ENCODE measurements around the gene RPH3AL.
"Not testable (repeated sequence)": the region's sequence is repeated elsewhere in the genome, so short reads cannot be mapped to it uniquely, and the experiment has no call there.

The RPH3AL gene

DNA sequence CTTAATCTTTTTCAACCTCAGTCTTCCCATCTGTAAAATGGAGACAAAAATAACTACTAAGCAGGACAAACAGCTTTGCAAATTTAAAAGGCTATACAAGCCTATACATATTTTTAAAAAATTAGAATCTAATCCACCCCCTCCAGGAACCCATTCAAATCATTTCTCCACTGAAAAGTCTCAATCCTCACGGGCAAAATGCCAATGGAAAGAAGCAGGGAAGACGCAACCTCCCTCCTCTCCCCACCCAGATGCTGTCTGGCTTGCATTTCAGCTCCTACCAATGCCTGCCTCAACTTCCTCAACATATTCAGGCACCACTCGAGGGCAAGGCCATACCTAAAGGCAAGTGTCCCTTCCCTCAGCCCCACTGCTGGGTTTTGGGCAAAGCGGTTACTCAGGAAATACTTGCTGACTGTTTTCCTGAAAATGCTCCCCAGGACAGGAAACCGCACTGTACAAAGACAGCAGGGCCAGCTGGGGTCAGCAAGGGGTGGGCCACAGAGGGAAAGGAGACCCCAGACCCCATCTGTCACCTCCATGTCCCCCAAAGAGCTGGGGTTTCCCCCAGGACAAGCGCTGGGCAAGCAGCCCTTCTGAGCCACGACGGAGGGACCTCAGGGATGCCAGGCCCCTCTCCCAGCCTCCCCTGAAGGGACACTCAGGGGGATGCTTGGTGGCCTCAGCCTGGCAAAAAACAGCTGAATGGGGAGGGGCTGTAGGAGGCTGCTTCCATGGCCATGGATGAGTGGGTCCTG is 123.5 kb downstream of the RPH3AL start:
- in situ Hi-C loops (cut with MboI; ENCODE audit: low sequenced_read_pairs): no loop called here

DNA sequence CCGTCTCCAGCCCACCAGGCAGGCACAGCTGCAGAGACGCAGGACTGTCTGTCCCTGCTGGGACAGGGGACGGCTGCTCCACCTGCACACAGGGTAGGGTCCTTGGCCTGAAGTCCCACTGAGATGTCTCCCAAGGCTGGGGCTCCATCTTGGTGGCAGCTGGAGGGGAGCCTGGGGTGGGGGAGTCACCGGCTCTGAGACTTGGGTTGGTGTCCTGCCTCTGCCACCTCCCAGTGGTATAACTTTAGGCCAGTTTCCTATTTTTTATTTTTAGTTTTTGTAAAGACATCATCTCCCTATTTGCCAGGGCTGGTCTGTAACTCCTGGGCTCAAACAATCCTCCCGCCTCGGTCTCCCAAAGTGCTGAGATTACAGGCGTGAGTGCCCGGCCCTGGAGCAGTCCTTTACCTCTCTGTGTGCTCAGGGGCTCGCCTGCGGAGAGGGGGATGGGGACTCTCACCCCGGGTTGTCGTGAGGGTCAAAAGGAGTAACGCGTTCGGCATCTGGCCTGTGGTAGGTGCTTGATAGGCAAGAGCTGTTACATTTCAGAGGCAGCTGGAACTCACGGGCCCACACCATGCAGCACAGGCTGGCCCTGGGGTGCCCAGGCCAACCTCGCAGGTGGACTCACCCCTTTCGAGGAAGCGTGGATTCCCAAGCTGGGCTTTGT is 124.5 kb downstream of the RPH3AL start:
- in situ Hi-C loops (cut with MboI; ENCODE audit: low sequenced_read_pairs): no loop called here

DNA sequence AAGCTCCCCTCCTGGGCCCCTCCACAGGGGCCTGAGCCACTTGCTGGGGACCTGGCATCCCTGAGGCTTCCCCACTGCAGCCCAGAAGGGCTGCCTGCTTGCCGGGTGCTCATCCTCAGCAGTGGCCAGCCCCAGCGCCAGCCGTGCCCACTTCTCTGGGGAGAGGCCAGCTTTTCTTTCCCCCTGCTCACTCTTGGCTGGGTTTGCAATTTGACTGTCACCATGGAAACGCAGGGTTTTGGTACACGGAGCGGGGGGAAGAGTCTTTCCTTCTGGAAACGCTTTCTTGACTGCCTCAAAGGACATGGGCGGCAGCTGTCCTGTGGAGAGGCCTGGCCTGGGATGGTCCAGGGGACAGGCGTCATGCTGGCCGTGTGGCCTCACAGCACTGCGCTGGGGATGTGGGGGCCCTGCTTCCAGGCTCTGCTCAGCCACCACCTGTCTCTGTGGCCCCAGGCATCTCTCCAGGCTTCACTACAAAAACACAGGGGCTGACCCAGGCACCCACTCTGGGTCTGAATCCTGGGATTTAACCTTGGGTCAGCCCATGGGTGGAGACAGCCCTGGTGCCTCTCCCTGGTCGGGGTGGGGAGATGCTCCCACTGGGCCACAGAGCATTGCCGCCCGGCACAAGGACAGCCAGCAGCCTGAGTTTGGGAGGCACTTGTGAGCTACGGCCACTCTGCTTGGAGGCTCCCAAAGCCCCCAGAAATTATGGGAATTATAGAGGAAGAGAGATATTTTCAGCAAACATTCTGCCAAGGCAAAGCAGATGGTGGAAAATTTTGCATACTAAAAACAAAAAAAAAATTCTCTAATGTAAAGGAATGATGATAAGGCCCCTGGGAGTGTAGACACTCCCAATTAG is 125.3 kb downstream of the RPH3AL start:
- in situ Hi-C loops (cut with MboI; ENCODE audit: low sequenced_read_pairs): no loop called here

DNA sequence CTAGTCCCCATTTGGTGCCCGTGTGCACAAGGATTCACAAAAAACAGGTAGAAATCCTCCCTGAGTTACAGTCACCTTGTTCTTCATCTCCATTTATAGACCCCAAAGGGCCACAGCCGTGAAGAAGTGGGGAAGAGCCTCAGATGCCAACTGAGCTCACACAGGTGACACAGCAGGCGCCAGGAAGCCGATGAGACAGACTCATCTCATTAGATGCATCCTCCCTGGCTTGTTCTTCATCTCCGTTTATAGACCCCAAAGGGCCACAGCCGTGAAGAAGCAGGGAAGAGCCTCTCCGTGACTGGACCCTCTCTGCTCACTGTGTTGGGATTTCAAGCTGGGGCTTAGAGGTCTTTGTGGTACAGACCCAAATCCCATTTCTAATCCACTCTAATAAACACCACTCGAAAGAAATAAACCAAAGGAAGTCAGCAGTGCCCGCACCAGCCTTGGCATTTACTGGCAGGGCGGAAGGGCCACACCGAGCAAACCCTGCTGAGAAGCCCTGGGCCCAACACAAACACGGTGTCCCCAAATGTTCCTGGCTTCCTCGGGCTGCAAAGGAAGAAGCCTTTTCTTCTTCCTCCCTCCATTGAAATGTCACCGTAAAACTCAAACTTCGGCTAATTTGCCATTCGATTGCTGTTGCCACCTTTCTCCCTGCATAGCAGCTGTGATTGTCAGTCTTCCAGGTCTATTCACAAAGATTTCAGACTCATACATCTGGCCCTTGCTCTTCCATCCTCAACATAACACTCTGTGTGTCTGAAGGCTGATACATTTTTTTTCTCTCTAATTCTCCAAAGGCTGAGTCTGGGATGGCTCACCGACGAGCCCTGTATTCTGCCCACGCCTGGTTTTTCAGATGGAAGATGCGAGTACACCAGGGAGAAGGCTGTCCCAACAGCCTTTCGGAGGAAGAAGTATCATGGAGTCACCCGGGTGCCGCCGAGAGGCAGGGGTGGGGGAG is 126.2 kb downstream of the RPH3AL start:
- in situ Hi-C loops (cut with MboI; ENCODE audit: low sequenced_read_pairs): no loop called here

DNA sequence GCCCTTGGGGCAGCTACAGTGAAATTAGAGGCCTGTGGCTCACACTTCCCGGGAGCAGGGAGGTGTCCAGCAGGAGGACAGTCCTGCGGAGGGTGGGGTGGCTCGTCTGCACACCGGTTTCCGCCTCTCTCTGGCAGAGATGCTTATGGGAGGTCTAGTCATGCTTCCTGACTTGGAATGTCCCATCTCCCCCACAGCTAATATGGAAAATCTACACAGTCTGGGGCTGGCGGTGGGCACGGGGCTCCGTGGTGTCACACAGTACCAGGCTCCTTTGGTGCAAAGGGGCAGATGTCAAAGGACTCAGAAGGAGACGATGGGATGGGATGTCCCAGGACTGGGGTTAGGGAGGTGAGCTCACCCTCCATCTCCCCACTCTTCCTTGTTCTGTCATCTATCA is 127.1 kb downstream of the RPH3AL start:
- in situ Hi-C loops (cut with MboI; ENCODE audit: low sequenced_read_pairs): no loop called here

DNA sequence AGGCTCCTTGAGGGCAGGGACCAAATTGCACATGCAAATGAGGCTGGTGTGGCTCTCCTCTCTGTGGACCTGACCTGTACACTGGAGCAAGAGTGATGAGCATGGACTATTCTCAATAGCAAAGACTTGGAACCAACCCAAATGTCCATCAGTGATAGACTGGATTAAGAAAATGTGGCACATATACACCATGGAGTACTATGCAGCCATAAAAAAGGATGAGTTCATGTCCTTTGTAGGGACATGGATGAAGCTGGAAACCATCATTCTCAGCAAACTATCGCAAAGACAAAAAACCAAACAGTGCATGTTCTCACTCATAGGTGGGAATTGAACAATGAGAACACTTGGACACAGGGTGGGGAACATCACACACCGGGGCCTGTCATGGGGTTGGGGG is 128.0 kb downstream of the RPH3AL start:
- in situ Hi-C loops (cut with MboI; ENCODE audit: low sequenced_read_pairs): not testable (repeated sequence)

DNA sequence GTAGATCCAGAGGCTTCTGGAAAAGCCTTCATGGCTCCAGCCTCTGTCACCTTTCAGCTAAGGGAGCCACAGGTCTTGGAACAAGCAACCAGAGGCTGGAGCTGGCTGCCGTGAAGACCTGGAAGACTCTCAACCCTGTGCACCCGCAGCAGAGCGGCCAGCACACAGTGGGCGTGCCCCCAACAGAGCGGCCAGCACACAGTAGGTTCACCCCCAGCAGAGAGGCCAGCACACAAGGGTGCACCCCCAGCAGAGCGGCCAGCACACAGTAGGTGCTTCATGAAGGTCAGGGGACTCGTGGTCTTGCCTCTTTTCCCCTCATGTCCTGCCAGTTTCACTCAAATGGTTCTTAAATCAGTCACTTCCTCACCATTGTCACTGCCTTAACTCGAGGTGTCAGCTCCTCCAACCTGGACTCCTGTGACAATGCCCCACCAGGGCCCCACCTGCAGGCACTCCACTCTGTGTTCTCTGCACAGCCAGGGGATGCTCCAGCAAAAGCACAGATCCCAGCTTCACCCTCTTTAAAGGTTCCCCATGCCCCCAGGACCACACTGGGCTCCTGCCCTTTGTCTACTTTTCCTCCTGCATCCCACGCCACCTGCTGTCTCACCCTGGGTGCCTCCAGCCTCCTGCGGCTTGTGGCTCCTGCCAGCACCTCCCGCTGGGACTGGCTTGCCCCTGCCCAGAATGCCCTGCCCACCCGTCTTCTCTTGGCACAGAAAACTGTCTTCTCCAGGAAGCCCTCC is 128.7 kb downstream of the RPH3AL start:
- in situ Hi-C loops (cut with MboI; ENCODE audit: low sequenced_read_pairs): no loop called here

DNA sequence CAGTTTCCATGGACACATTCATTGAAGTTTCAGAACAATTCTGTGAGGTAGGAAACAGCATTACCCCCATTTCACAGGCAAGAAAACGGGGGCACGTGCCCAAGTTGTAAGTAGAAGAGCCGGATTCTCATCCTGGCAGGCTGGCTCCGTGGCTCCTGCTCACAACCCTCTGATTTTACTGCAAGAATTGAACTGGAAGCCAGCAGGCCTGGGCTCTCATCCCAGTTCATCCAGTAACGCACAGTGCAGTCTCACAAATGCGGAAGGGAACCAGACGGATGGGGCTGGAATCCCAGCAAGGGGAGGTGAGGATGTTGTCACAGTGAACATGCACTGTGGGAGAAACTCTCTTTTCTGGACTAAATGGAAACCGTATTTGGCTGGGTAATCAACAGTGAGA is 130.4 kb downstream of the RPH3AL start:
- in situ Hi-C loops (cut with MboI; ENCODE audit: low sequenced_read_pairs): no loop called here

DNA sequence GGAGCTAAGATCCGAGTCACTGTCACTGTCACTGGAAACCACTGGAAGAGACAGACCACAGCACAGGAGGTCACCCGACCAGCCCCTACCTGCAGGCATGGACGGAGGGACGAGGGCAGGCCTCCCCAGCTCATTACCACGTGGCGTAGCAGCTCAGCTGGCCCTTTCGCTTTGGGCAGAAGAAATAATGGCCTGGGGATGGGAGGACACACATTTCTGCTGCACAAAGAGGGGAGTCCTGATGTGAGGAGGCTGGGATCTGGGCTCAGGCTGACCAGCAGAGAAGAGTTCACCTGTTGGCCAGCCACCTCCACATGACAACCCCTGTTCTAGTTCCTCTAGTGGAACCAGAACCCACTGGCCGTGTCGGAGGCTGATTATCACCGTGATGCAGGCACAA is 132.9 kb downstream of the RPH3AL start:
- in situ Hi-C loops (cut with MboI; ENCODE audit: low sequenced_read_pairs): no loop called here

DNA sequence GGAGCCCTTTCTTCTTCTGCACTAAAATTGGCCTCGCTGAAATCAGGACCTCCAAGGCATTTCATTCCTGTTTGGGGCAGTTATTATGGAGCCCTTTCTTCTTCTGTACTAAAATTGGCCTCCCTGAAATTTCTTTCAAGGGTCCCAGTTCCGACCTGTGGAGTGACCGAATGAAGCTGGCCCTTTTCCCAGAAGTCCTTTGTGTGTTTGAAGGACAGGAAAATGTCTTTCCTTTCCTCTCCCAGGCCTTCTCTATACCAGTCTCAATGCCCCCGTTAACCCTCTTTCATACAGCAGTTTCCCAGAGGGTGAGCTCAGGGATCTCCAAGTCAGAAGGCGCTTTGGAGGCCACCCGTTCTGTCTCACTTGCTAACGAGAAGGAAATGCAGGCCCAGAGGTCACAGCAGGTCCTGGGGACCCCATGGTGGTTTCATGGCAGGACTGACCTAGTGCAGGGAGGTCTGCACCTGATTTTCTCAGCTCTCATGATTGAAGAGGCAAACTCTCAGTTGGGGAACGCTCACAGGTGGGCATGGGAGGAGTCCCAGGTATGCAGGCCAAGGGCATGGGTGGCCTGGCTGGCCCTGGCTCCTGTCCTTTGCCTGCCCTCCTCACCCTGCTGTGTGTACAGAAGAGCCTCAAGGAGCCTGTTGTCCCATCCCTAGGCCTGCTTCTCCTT is 134.0 kb downstream of the RPH3AL start:
- in situ Hi-C loops (cut with MboI; ENCODE audit: low sequenced_read_pairs): no loop called here

DNA sequence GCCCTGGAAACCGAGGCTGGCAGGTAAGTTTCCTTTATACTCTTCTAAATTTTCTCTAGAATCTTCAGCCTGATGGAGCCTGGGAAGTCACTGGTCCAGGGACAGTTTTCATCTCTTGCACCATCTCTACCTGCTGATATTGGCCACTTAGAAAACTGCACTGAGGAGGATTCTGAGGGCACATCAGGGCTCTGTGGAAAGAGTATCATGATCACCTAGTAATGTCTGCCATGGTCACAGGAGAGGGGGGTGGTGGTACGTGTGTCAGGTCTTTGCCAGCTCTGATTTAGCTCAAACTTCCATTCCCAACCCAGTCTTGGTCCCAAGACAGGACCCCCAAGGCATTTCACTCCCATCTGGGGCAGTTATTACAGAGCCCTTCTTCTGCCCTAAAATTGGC is 136.0 kb downstream of the RPH3AL start:
- in situ Hi-C loops (cut with MboI; ENCODE audit: low sequenced_read_pairs): no loop called here

DNA sequence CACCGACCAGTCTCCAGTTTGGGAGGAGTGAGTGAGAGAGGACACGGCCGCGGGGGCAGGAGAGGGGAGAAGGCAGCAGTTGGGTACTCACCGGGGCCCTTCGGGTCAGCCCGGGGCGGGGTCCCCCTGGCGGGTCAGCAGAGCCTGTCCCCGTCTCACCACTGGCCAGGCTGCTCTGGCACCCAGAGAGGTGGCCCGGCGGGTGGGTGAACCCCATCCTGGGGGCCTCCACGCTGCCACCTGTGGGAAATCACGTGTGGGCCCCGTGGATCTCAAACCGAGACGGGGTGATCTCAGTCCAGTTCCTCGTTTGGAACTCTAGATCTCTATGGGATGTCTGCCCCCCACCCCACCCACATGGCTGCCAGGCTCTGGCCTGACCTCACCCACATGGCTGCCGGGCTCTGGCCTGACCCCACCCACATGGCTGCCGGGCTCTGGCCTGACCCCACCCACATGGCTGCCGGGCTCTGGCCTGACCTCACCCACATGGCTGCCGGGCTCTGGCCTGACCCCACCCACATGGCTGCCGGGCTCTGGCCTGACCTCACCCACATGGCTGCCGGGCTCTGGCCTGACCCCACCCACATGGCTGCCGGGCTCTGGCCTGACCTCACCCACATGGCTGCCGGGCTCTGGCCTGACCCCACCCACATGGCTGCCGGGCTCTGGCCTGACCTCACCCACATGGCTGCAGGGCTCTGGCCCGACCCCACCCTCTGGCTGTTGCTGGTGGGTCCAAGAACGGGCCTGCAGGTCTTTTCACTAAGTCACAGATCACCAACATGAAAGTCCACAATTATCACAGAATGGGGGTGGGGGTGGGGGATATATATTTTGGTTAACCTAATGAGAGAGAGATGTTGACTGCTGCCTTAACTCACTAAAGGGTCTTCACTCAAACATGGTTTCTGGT is 136.8 kb downstream of the RPH3AL start:
- in situ Hi-C loops (cut with MboI; ENCODE audit: low sequenced_read_pairs): not testable (repeated sequence)

DNA sequence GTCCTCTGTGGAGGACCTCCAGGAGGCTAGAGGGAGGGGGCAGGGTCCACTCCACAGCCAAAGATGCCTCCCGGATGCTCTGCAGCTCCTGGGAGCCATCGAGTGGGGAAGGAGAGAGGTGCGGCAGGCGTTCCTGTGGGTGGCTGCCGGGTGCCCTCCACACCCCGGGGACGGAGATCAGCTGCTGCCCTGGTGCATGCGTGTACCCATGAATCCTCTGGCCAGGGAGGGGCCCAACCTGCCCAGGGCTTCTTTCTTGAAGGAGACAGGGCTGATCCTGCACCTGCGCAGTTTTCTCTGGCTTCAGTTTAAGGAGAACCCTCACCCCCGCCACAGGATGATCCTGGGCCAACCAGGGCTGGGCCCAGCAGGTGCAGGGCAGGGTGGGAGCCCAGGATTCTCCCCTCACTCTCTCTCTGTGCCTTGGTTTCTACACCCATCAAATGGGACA is 137.7 kb downstream of the RPH3AL start:
- in situ Hi-C loops (cut with MboI; ENCODE audit: low sequenced_read_pairs): no loop called here

DNA sequence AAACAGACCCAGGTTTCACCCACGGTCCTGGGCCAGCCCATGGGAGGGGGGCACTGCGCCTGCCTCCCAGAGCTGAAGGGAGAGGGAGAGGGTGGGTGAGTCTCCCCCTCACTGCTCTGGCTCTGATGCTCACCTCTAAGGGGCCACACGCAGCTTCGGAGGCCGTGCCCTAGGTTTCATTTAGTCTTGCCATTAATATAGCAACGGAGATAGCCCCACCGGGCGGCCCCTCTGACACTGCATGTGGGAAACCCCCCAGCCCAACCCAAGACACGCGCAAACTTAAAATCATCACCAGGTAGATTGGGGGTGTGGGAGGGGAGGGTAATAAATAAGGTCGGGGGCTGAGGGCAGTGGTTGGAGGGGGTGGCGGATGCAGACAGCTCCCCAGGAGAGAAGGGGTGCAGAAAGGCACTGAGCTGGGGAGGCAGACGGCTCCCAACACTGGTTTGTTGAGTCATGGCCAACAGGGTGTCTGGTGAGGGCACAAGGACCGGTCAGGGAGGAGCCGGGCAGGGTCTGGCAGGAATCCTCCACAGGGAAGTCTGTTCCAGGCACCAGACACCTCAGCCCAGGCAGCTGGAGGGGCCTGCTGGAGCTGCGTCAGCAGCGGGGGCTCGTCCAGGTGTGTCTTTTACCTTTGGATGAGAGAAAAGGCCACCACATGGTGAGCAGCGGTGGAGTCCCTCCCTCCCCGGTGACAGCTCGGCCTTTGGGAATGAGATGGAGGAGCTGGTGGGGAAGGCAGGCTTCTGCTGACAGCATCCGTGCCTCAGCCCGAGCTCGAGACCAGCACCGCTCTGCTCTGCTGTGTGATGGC is 139.1 kb downstream of the RPH3AL start:
- in situ Hi-C loops (cut with MboI; ENCODE audit: low sequenced_read_pairs): no loop called here

DNA sequence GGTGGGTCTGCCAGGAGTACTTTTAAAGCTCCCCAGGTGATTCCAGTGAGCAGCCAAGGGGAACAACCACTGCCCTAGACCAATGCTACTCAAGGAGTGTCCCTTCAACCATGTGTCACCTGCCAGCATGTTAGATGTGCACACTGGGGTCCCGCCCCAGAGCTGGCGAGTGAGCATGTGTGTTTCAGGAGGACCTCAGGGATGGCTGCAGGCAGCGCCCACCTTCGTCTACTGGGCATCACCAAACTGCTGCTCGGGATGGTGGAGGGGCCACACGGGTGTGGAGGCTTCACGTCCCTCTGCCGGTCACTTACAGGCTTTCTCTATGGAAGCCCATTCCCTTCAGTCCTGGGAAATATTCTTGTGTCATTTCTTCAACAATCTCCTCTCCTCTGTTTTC is 142.2 kb downstream of the RPH3AL start:
- in situ Hi-C loops (cut with MboI; ENCODE audit: low sequenced_read_pairs): no loop called here

DNA sequence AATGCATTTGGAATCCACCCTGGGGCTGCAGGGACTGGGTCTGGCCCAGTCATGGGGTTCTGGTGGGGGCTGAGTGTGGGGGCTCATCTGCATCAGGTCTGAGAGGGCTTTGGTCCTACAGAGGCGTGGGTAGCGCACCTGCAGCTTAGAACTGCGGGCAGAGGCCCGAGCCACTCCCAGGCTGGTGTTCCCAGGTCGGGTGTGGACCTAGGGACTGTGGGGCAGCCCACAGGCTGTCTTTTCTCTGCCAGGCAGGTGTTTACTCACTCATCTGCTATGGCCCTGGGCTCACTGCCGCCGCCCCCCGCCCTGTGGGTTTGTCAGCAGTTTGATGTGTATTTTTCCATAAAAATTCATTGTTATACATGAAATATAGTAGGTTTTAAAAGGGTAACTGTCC is 144.2 kb downstream of the RPH3AL start:
- in situ Hi-C loops (cut with MboI; ENCODE audit: low sequenced_read_pairs): no loop called here

DNA sequence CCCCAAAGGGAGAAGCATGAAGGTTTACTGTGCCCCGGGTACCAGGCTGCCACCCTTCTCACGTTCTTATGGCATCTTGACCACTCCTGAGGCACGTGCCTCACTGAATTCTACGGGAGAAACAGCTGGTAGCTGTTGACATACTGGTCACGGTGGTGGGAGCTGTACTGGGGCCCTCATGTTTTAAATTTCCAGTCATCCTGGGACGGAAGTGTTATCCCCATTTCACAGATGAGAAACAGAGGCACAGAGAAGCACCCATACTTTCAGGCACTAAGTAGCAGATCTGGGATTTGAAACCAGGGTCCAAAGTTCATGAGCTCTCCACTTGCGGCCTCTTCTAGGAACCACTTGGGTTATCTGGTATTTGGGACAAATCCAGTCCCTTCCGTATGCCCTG is 144.8 kb downstream of the RPH3AL start:
- in situ Hi-C loops (cut with MboI; ENCODE audit: low sequenced_read_pairs): no loop called here

Data from hTERT RPE-1 (cell line).